ENCODE measurements around the gene SLC22A2.

The SLC22A2 gene

DNA sequence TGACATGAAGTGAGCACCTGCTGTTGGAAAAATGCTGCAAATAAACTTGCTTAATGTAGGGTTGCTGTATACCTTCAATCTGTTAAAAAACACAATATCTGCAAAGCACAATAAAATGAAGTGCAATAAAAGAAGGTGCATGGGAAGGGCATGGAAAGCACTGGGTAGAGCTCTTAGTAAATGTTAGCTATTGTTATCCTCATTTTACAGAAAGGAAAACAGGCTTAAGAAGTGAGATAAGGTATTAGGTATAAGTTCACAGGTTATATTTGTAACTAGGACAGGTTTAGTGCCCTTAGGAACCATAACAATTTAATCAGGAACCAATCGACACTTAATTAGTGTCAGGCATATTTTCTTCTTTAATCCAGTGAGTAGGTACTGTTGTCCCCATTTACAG is 36.7 kb downstream of the SLC22A2 start:
- TF ChIP-seq FOXM1 (IDR thresholded peaks at IDR 0.05; ENCODE audit: borderline replicate concordance, low read depth): no peak
- no peak for TF ChIP-seq RAD21 (IDR thresholded peaks at IDR 0.05; ENCODE audit: low read depth)
- TF ChIP-seq TEAD4 (IDR thresholded peaks at IDR 0.05): no peak
- TF ChIP-seq CEBPB (IDR thresholded peaks at IDR 0.05): no peak
- TF ChIP-seq, protein P1, sequence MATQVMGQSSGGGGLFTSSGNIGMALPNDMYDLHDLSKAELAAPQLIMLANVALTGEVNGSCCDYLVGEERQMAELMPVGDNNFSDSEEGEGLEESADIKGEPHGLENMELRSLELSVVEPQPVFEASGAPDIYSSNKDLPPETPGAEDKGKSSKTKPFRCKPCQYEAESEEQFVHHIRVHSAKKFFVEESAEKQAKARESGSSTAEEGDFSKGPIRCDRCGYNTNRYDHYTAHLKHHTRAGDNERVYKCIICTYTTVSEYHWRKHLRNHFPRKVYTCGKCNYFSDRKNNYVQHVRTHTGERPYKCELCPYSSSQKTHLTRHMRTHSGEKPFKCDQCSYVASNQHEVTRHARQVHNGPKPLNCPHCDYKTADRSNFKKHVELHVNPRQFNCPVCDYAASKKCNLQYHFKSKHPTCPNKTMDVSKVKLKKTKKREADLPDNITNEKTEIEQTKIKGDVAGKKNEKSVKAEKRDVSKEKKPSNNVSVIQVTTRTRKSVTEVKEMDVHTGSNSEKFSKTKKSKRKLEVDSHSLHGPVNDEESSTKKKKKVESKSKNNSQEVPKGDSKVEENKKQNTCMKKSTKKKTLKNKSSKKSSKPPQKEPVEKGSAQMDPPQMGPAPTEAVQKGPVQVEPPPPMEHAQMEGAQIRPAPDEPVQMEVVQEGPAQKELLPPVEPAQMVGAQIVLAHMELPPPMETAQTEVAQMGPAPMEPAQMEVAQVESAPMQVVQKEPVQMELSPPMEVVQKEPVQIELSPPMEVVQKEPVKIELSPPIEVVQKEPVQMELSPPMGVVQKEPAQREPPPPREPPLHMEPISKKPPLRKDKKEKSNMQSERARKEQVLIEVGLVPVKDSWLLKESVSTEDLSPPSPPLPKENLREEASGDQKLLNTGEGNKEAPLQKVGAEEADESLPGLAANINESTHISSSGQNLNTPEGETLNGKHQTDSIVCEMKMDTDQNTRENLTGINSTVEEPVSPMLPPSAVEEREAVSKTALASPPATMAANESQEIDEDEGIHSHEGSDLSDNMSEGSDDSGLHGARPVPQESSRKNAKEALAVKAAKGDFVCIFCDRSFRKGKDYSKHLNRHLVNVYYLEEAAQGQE (IDR thresholded peaks at IDR 0.05; ENCODE audit: low read depth): no peak
- TF ChIP-seq NFIC (IDR thresholded peaks at IDR 0.05): no peak
- no peak for TF ChIP-seq TCF12 (IDR thresholded peaks at IDR 0.05; ENCODE audit: low read depth)
- no peak for TF ChIP-seq CREB1 (IDR thresholded peaks at IDR 0.05; ENCODE audit: low read depth)
- TF ChIP-seq, protein P2, sequence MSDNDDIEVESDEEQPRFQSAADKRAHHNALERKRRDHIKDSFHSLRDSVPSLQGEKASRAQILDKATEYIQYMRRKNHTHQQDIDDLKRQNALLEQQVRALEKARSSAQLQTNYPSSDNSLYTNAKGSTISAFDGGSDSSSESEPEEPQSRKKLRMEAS (IDR thresholded peaks at IDR 0.05): no peak
- no peak for TF ChIP-seq TAF1 (IDR thresholded peaks at IDR 0.05; ENCODE audit: low read depth)
- TF ChIP-seq YY1 (IDR thresholded peaks at IDR 0.05; ENCODE audit: low read depth): no peak
- no peak for TF ChIP-seq ZBTB7A (IDR thresholded peaks at IDR 0.05; ENCODE audit: low read depth)
- TF ChIP-seq EGR1 (IDR thresholded peaks at IDR 0.05): no peak
- TF ChIP-seq, protein P3, sequence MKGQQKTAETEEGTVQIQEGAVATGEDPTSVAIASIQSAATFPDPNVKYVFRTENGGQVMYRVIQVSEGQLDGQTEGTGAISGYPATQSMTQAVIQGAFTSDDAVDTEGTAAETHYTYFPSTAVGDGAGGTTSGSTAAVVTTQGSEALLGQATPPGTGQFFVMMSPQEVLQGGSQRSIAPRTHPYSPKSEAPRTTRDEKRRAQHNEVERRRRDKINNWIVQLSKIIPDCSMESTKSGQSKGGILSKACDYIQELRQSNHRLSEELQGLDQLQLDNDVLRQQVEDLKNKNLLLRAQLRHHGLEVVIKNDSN (IDR thresholded peaks at IDR 0.05): no peak
- TF ChIP-seq EP300 (IDR thresholded peaks at IDR 0.05; ENCODE audit: borderline replicate concordance): no peak

DNA sequence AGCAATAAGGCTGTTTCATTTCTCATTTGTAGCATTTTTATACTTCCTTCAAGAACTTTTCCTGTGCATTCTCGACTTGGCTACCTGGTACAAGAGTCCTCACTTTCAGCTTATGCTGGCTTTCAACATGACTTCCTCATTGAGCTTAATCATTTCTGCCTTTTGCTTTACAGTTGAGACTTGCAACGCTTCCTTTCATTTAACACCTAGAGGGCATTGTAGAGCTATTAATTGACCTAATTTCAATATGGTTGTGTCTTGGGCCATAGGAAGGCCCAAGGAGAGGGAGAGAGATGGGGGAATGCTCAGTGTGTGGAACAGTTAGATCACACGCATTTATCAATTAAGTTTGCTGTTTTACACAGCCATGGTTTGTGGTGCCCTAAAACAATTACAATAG is 37.2 kb downstream of the SLC22A2 start:
- TF ChIP-seq NFIC (IDR thresholded peaks at IDR 0.05) (no peak), RAD21 (IDR thresholded peaks at IDR 0.05; ENCODE audit: low read depth) (peak; percentile 30), TCF12 (IDR thresholded peaks at IDR 0.05; ENCODE audit: low read depth) (no peak)
- TF ChIP-seq, protein P2 (IDR thresholded peaks at IDR 0.05): no peak
- TF ChIP-seq, protein P1 (IDR thresholded peaks at IDR 0.05; ENCODE audit: low read depth): no peak

DNA sequence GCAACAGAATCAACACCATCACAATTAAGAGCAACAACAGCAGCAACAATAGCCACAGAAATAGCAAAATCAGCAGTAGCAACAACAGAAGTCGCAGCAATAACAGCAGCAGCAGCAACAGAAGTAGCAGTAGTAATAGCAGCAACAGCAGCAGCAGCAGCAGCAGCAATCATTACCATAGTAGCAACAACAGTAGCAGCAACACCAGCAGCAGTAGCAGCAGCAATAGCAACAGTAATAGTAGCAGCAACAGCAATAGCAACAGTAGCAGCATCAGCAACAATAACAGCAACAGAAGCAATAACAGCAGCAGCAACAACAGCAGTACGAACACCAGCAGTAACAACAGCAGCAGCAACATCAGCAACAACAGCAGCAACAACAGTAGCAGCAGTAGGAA is 39.8 kb downstream of the SLC22A2 start:
- TF ChIP-seq, protein P1 (IDR thresholded peaks at IDR 0.05; ENCODE audit: low read depth): no peak
- TF ChIP-seq NFIC (IDR thresholded peaks at IDR 0.05): no peak
- TF ChIP-seq YY1 (IDR thresholded peaks at IDR 0.05; ENCODE audit: low read depth): no peak
- TF ChIP-seq, protein P2 (IDR thresholded peaks at IDR 0.05): no peak
- TF ChIP-seq EP300 (IDR thresholded peaks at IDR 0.05; ENCODE audit: borderline replicate concordance): no peak
- TF ChIP-seq FOXM1 (IDR thresholded peaks at IDR 0.05; ENCODE audit: borderline replicate concordance, low read depth): no peak
- TF ChIP-seq CEBPB (IDR thresholded peaks at IDR 0.05): no peak
- no peak for TF ChIP-seq EGR1 (IDR thresholded peaks at IDR 0.05)
- no peak for TF ChIP-seq TAF1 (IDR thresholded peaks at IDR 0.05; ENCODE audit: low read depth)
- no peak for TF ChIP-seq RAD21 (IDR thresholded peaks at IDR 0.05; ENCODE audit: low read depth)
- TF ChIP-seq ZBTB7A (IDR thresholded peaks at IDR 0.05; ENCODE audit: low read depth): no peak
- TF ChIP-seq CREB1 (IDR thresholded peaks at IDR 0.05; ENCODE audit: low read depth): no peak
- TF ChIP-seq, protein P3 (IDR thresholded peaks at IDR 0.05): no peak
- no peak for TF ChIP-seq TCF12 (IDR thresholded peaks at IDR 0.05; ENCODE audit: low read depth)
- TF ChIP-seq TEAD4 (IDR thresholded peaks at IDR 0.05): no peak

DNA sequence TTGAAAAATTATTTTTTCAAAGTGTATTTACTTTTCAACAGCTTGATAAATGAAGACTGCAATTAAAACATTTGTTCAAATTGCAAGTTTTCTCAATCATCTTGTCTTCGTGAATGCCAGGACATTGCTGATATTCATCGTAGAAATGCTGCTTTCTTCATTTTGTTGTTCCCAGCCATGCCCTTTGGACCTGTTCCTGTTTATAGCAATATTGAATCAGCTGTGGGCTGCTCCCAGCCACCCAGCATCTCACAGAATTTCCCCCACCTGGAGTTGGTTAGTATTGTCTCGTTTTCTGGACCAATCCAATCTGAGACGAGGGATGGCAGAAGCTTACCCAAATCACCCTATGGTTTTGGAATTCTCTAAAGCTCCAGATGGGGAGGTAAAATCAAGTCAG is 40.8 kb downstream of the SLC22A2 start:
- TF ChIP-seq, protein P1 (IDR thresholded peaks at IDR 0.05; ENCODE audit: low read depth): no peak
- TF ChIP-seq CEBPB (IDR thresholded peaks at IDR 0.05) (no peak), NFIC (IDR thresholded peaks at IDR 0.05) (no peak), TAF1 (IDR thresholded peaks at IDR 0.05; ENCODE audit: low read depth) (no peak), RAD21 (IDR thresholded peaks at IDR 0.05; ENCODE audit: low read depth) (no peak), ZBTB7A (IDR thresholded peaks at IDR 0.05; ENCODE audit: low read depth) (no peak), FOXM1 (IDR thresholded peaks at IDR 0.05; ENCODE audit: borderline replicate concordance, low read depth) (no peak), YY1 (IDR thresholded peaks at IDR 0.05; ENCODE audit: low read depth) (no peak), EP300 (IDR thresholded peaks at IDR 0.05; ENCODE audit: borderline replicate concordance) (no peak)
- TF ChIP-seq, protein P2 (IDR thresholded peaks at IDR 0.05): no peak
- TF ChIP-seq, protein P3 (IDR thresholded peaks at IDR 0.05): no peak

Measured in Ishikawa (cell line).